ENCODE data around the gene MYOF. TPM values are rescaled to one million over a fixed set of nuclear protein-coding genes. Genes with fewer than 3 reads are reported as not detected.

Gene MYOF
- polyA plus RNA-seq, 1 of the 3 experiments (the other 2 are of a cell fraction), result 103 TPM

- no peaks in the 10 kb centered on the region for H3K79me2 ChIP-seq (ENCODE audit: insufficient read depth)
- no peak overlapping the region for H3K27ac ChIP-seq (ENCODE audit: low read depth in 2 of 2, low read length in 1 of 2)
- WGBS (ENCODE audit: low lambda C conversion rate), result 36% methylated on average over 5 of the region's 5 CpGs
- no peak overlapping the region for H3K9ac ChIP-seq
- no peaks in the 10 kb centered on the region for H4K20me1 ChIP-seq (ENCODE audit: insufficient read depth)
- peaks cover 2% of the 10 kb centered on the region for H3F3A ChIP-seq (replicated peaks; ENCODE audit: insufficient read depth)
- H3K36me3 ChIP-seq (replicated peaks in 1 of 2; ENCODE audit: control insufficient read depth in 1 of 2, insufficient read depth in 2 of 2, low read length in 1 of 2), result peaks cover 29 to 63% of the 10 kb centered on the region in 2 experiments
- ChIA-PET CTCF (interaction anchor here (1.0 to 2.1 kb wide), 2 partner anchors 40 to 43 kb away, joined by 3 to 7 read pairs; no protein-coding TSS in a partner anchor), POLR2A (no interaction called here)
- no peak overlapping the region for H2AFZ ChIP-seq (ENCODE audit: low read depth)
- peaks cover 0 to 5% of the 10 kb centered on the region in 2 experiments; a peak in 1 of 4 replicates for H3K4me1 ChIP-seq (ENCODE audit: control insufficient read depth in 1 of 2, insufficient read depth in 2 of 2, low read depth in 1 of 2, low read length in 1 of 2)
- no peaks in the 10 kb centered on the region for H3K9me2 ChIP-seq
- H3K4me2 ChIP-seq, result no peak overlapping the region
- H3K9me3 ChIP-seq, result no peaks in the 10 kb centered on the region
- DNase-seq, result peak; percentile 54
- H3K27me3 ChIP-seq (ENCODE audit: insufficient read depth), result no peaks in the 10 kb centered on the region
- H3K4me3 ChIP-seq (ENCODE audit: low read depth in 2 of 2, low read length in 1 of 2), result no peak overlapping the region
- peak; percentile 27 for TF ChIP-seq CHD2 (IDR thresholded peaks at IDR 0.05; ENCODE audit: low read length, partially characterized antibody)
- 0 out of 2 replicates have a peak, but pooled peaks have one; percentile 16 for TF ChIP-seq RCOR1 (IDR thresholded peaks at IDR 0.05; ENCODE audit: low read length)
- no peak for TF ChIP-seq PBX3 (IDR thresholded peaks at IDR 0.05)
These were observed 173.1 kb downstream of the MYOF start for GRCh38 chr10:93309062-93309461.

DNA sequence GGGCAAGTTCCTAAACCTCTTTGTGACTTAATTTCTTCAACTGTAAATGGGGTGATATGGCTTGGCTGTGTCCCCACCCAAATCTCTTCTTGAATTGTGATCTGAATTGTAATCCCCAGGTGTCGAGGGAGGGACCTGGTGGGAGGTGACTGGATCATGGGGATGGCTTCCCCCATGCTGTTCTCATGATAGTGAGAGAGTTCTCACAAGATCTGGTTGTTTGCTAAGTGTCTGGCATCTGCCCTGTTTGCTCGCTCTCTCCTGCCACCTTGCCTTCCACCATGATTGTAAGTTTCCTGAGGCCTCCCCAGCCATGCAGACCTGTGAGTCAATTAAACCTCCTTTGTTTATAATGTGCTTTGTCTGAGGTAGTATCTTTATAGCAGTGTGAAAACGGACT, 177.0 kb downstream of the MYOF start:
- TF ChIP-seq FOXJ3 (CRISPR knock-in tag; IDR thresholded peaks at IDR 0.05) (no peak), EP300 (IDR thresholded peaks at IDR 0.05; ENCODE audit: borderline replicate concordance in 1 of 2, low read depth in 1 of 2, low read length in 1 of 2) (no peak), RFX5 (IDR thresholded peaks at IDR 0.05; ENCODE audit: low read length) (no peak), IRF3 (IDR thresholded peaks at IDR 0.05; ENCODE audit: low read depth, low read length) (no peak), NFIC (IDR thresholded peaks at IDR 0.05; ENCODE audit: borderline replicate concordance) (no peak), TAF1 (IDR thresholded peaks at IDR 0.05; ENCODE audit: borderline replicate concordance, low read depth, low read length) (no peak), REST (IDR thresholded peaks at IDR 0.05; ENCODE audit: low read depth, low read length) (no peak), RCOR1 (IDR thresholded peaks at IDR 0.05; ENCODE audit: low read length) (no peak), JUND (IDR thresholded peaks at IDR 0.05) (no peak), POLR2AphosphoS5 (IDR thresholded peaks at IDR 0.05; ENCODE audit: low read depth, low read length) (no peak), EZH2phosphoT487 (IDR thresholded peaks at IDR 0.05; ENCODE audit: borderline replicate concordance, low read depth) (no peak), USF1 (IDR thresholded peaks at IDR 0.05; ENCODE audit: borderline replicate concordance, low read depth) (no peak), FOXM1 (IDR thresholded peaks at IDR 0.05; ENCODE audit: low read depth) (no peak), SMC3 (IDR thresholded peaks at IDR 0.05; ENCODE audit: low read depth, low read length) (no peak), CHD2 (IDR thresholded peaks at IDR 0.05; ENCODE audit: low read length, partially characterized antibody) (no peak), TCF12 (IDR thresholded peaks at IDR 0.05) (no peak)

More for the DNA sequence above, 177.0 kb downstream of the MYOF start:
- Histone ChIP-seq H3K79me2 (ENCODE audit: insufficient read depth) (no peaks in the 10 kb centered on the region), H3K9ac (no peak overlapping the region), H3K9me3 (no peaks in the 10 kb centered on the region), H3K4me2 (no peak overlapping the region), H3K4me1 (ENCODE audit: control insufficient read depth in 1 of 2, insufficient read depth in 2 of 2, low read depth in 1 of 2, low read length in 1 of 2) (peaks cover 0 to 5% of the 10 kb centered on the region in 2 experiments; a peak in 1 of 4 replicates), H3K27me3 (ENCODE audit: insufficient read depth) (no peaks in the 10 kb centered on the region), H3K27ac (ENCODE audit: low read depth in 2 of 2, low read length in 1 of 2) (no peak overlapping the region), H3K4me3 (ENCODE audit: low read depth in 2 of 2, low read length in 1 of 2) (no peak overlapping the region), H3K9me2 (no peaks in the 10 kb centered on the region), H4K20me1 (ENCODE audit: insufficient read depth) (no peaks in the 10 kb centered on the region), H2AFZ (ENCODE audit: low read depth) (no peak overlapping the region), H3K36me3 (replicated peaks in 1 of 2; ENCODE audit: control insufficient read depth in 1 of 2, insufficient read depth in 2 of 2, low read length in 1 of 2) (peaks cover 17 to 28% of the 10 kb centered on the region in 2 experiments), H3F3A (replicated peaks; ENCODE audit: insufficient read depth) (peaks cover 9% of the 10 kb centered on the region)
- WGBS (ENCODE audit: low lambda C conversion rate), result 93% methylated on average over 3 of the region's 3 CpGs
- no peak for DNase-seq
- ChIA-PET POLR2A (no interaction called here), CTCF (interaction anchor here (0.7 kb wide), 1 partner anchor 466 kb away, joined by 3 read pairs; no protein-coding TSS in a partner anchor)

Measured in SK-N-SH (cell line).